Left lobe of liver (tissue), 2 donors: ENCODE data around the gene NOL11. TPM values are rescaled to one million over a fixed set of nuclear protein-coding genes. Genes with fewer than 3 reads are reported as not detected.
A peak's percentile ranks its signal among the peaks of the same experiment; 100 is the strongest.

Source experiments
- ATAC-seq: fragments of 200-7000 bp; cut with Tn5 transposase; one replicate; pipeline ENCODE4 v1.9.1; 2020; ENCODE audit warnings: mild to moderate bottlenecking, moderate library complexity
- DNase-seq: peaks from one replicate; pipeline ENCODE4 v3.0.0-alpha.2; 2020; ENCODE audit warnings: low spot score
- total RNA-seq: library from RNA; stranded (reverse); gene quantifications from one replicate; pipeline ENCODE4 v1.2.1, GENCODE V29; 2021
- donor health status: DM: no; HTN: no; CAD: no; lungs with moderate emphysema.
- donor health status: DM: no; HTN: yes; CAD: no.

NOL11 gene
- total RNA-seq, 1 donor from 2014 or later, result 11.5 TPM

GRCh38 chr17:67707442-67707841 is 10.3 kb upstream of the NOL11 start:
- ATAC-seq, result no peak
- DNase-seq, result no peak

- ATAC-seq (no peak), DNase-seq (no peak)
These were observed 9.4 kb upstream of the NOL11 start for GRCh38 chr17:67708378-67708777.

GRCh38 chr17:67711916-67712315 is 5.8 kb upstream of the NOL11 start:
- DNase-seq, result no peak
- ATAC-seq, result no peak

- ATAC-seq (no peak), DNase-seq (no peak)
These were observed 5.4 kb upstream of the NOL11 start for GRCh38 chr17:67712375-67712774.

- no peak for ATAC-seq
- no peak for DNase-seq
These were observed 4.6 kb upstream of the NOL11 start for GRCh38 chr17:67713169-67713568.

- DNase-seq, result no peak
These were observed 1.3 kb upstream of the NOL11 start for GRCh38 chr17:67716405-67716798.

GRCh38 chr17:67717192-67717623 is 528 bp upstream of the NOL11 start:
- DNase-seq (no peak), ATAC-seq (no peak)

More at GRCh38 chr17:67716405-67716798, 1.3 kb upstream of the NOL11 start:
- ATAC-seq, result no peak

GRCh38 chr17:67718325-67718941 is 697 bp downstream of the NOL11 start:
- peak; percentile 25 for ATAC-seq
- DNase-seq, result no peak

- ATAC-seq, result no peak
- no peak for DNase-seq
These were observed 7.6 kb downstream of the NOL11 start for GRCh38 chr17:67725373-67725791.

GRCh38 chr17:67725807-67726206 is 8.1 kb downstream of the NOL11 start:
- ATAC-seq, result no peak
- no peak for DNase-seq

- DNase-seq, result peak; percentile 63
These were observed 9.7 kb downstream of the NOL11 start for GRCh38 chr17:67727152-67728039.

GRCh38 chr17:67729903-67730302 is 12.2 kb downstream of the NOL11 start:
- ATAC-seq (no peak), DNase-seq (no peak)

More at GRCh38 chr17:67727152-67728039, 9.7 kb downstream of the NOL11 start:
- peak; percentile 92 for ATAC-seq

- DNase-seq (no peak), ATAC-seq (no peak)
These were observed 13.0 kb downstream of the NOL11 start for GRCh38 chr17:67730731-67731130.

GRCh38 chr17:67733449-67733848 is 15.7 kb downstream of the NOL11 start:
- no peak for ATAC-seq
- no peak for DNase-seq

- ATAC-seq (no peak), DNase-seq (no peak)
These were observed 19.4 kb downstream of the NOL11 start for GRCh38 chr17:67737145-67737544.

GRCh38 chr17:67742025-67742424 is 24.3 kb downstream of the NOL11 start:
- ATAC-seq, result no peak
- no peak for DNase-seq

- no peak for ATAC-seq
- no peak for DNase-seq
These were observed 29.2 kb downstream of the NOL11 start for GRCh38 chr17:67746704-67747571.

- ATAC-seq, result no peak
- no peak for DNase-seq
These were observed 30.0 kb downstream of the NOL11 start for GRCh38 chr17:67747681-67748235.

- no peak for ATAC-seq
- no peak for DNase-seq
These were observed 32.3 kb downstream of the NOL11 start for GRCh38 chr17:67750067-67750466.

GRCh38 chr17:67751101-67752074 is 33.7 kb downstream of the NOL11 start:
- DNase-seq, result no peak
- ATAC-seq, result peak; percentile 21
